K562 (cell line): ENCODE measurements around the gene UNC5C. TPM values are rescaled to one million over a fixed set of nuclear protein-coding genes. Genes with fewer than 3 reads are reported as not detected.

Source experiments
- ATAC-seq: fragments of 200-7000 bp; cut with Tn5 transposase; 3 replicates; pipeline ENCODE4 v1.9.1; 2020; ENCODE audit warnings: moderate library complexity
- BruUV-seq: library from RNA; stranded (reverse); fragments of 400-500 nt; replicated peaks from 2 replicates; lab custom pipeline; 2021; lab: Mats Ljungman, UMichigan
- CTCF ChIA-PET: fragments of 300-600 bp; formaldehyde crosslinking; extraction: SDS; loops from one replicate; lab custom pipeline; 2021; ENCODE audit warnings: low intra/inter-chr PET ratio; lab: Yijun Ruan, JAX
- POLR2A ChIA-PET: fragments of 300-600, 350-650 bp; sonication (Branson Sonifier 250); formaldehyde crosslinking; extraction: SDS; loops from one replicate; lab custom pipeline; 2021; ENCODE audit warnings: antibody characterized with exemption, inconsistent platforms; lab: Yijun Ruan, JAX
- DNase-seq, 4 experiments: peaks; one replicate each; pipeline versions ENCODE4 v3.0.0 to v3.0.0-alpha.2; 2011 to 2018; ENCODE audit warnings: low spot score in 3 of 4, mixed read lengths in 3 of 4; ENCODE audit errors: extremely low read depth in 1 of 4
- FAIRE-seq: peaks from 2 replicates; lab custom pipeline; 2011; peaks lifted over from hg19 to GRCh38; lab: Jason Lieb, UNC
- H2AFZ ChIP-seq: 2 replicates; pipeline ENCODE4 v1.6.0; 2011; ENCODE audit warnings: low read depth, low read length, control low read depth, inconsistent platforms
- H3K27ac ChIP-seq: fragments of 200-600 bp; 3 replicates; pipeline ENCODE4 v1.8.0; 2011; ENCODE audit warnings: low read depth, mild to moderate bottlenecking, control low read depth, inconsistent platforms, low read length, moderate library complexity, mixed read lengths; ENCODE audit errors: extremely low read depth
- H3K27me3 ChIP-seq, 2 experiments: fragments of 300-600 bp in 1 of 2; 2 replicates in 1 of 2; 3 replicates in 1 of 2; pipeline versions ENCODE4 v1.6.0 to v1.8.0; 2011; ENCODE audit warnings: inconsistent platforms in 2 of 2, low read length in 2 of 2, mild to moderate bottlenecking in 1 of 2, mixed read lengths in 1 of 2, moderate library complexity in 1 of 2; ENCODE audit not compliant: control insufficient read depth in 2 of 2, insufficient read depth in 2 of 2
- H3K36me3 ChIP-seq: fragments of 300-600 bp; 3 replicates; pipeline ENCODE4 v1.8.0; 2011; ENCODE audit warnings: mild to moderate bottlenecking, low read length, inconsistent platforms; ENCODE audit not compliant: control insufficient read depth, insufficient read depth
- H3K4me1 ChIP-seq, 2 experiments: fragments of 200-600 bp in 1 of 2; replicated peaks in 1 of 2; 2 replicates in 1 of 2; 3 replicates in 1 of 2; pipeline versions ENCODE4 v1.5.1 to v1.8.0; 2011; ENCODE audit warnings: inconsistent platforms in 2 of 2, low read length in 2 of 2, mild to moderate bottlenecking in 1 of 2, mixed read lengths in 1 of 2, moderate library complexity in 1 of 2; ENCODE audit not compliant: control insufficient read depth in 2 of 2, insufficient read depth in 2 of 2
- H3K4me2 ChIP-seq: 2 replicates; pipeline ENCODE4 v1.6.1; 2011; ENCODE audit warnings: low read length, control low read depth, inconsistent platforms, mixed read lengths; ENCODE audit not compliant: insufficient read depth
- H3K4me3 ChIP-seq: fragments of 200-600 bp; sonication (generic), shearing (Covaris generic); 2 replicates; pipeline ENCODE4 v1.5.1; 2016; ENCODE audit warnings: control low read depth, inconsistent platforms
- H3K79me2 ChIP-seq: fragments of 200-600 bp; 3 replicates; pipeline ENCODE4 v1.8.0; 2011; ENCODE audit warnings: low read length, inconsistent platforms; ENCODE audit not compliant: control insufficient read depth, insufficient read depth
- H3K9ac ChIP-seq, 2 experiments: 2 replicates each; pipeline versions ENCODE4 v1.6.0 to v1.6.1; 2011; ENCODE audit warnings: low read depth in 2 of 2, low read length in 2 of 2, control low read depth in 1 of 2, inconsistent platforms in 1 of 2, mild to moderate bottlenecking in 1 of 2, mixed read lengths in 1 of 2; ENCODE audit not compliant: insufficient read depth in 1 of 2
- H3K9me1 ChIP-seq: one replicate; pipeline ENCODE4 v1.6.0; 2011; ENCODE audit warnings: inconsistent platforms, mild to moderate bottlenecking, low read length, moderate library complexity; ENCODE audit not compliant: control insufficient read depth, insufficient read depth
- H3K9me3 ChIP-seq: replicated peaks from 2 replicates; pipeline ENCODE4 v1.5.1; 2011; ENCODE audit warnings: low read depth, low read length, inconsistent platforms; ENCODE audit not compliant: control insufficient read depth, insufficient read depth
- H4K20me1 ChIP-seq: replicated peaks from 2 replicates; pipeline ENCODE4 v1.6.1; 2011; ENCODE audit warnings: low read length, inconsistent platforms, mixed read lengths; ENCODE audit not compliant: control insufficient read depth, insufficient read depth
- CC2D1A ChIP-seq: fragments of 450-650 bp; IDR thresholded peaks from 2 replicates; pipeline ENCODE4 v1.6.1; 2017; ENCODE audit warnings: mild to moderate bottlenecking
- IFI16 ChIP-seq: fragments of 250-450 bp; sonication (Bioruptor Pico); IDR thresholded peaks from 2 replicates; pipeline ENCODE4 v2.1.2; 2022; ENCODE audit warnings: mild to moderate bottlenecking, inconsistent platforms
- MIER1 ChIP-seq: fragments of 450-650 bp; IDR thresholded peaks from 2 replicates; pipeline ENCODE4 v1.6.1; 2016; ENCODE audit warnings: antibody characterized with exemption, mild to moderate bottlenecking, low read depth
- NUFIP1 ChIP-seq: fragments of 450-650 bp; IDR thresholded peaks from 2 replicates; pipeline ENCODE4 v1.6.1; 2018; ENCODE audit not compliant: partially characterized antibody
- RBM22 ChIP-seq: fragments of 200-400 bp; formaldehyde crosslinking; IDR thresholded peaks from 2 replicates; pipeline ENCODE4 v1.6.1; 2018; ENCODE audit warnings: low read length, low read depth; ENCODE audit not compliant: poor library complexity, severe bottlenecking
- ZBED1 ChIP-seq: IDR thresholded peaks from 2 replicates; pipeline ENCODE4 v1.6.1; 2014
- ZNF217 ChIP-seq: sonication (generic); formaldehyde crosslinking; IDR thresholded peaks from 2 replicates; pipeline ENCODE4 v1.8.0; 2022; ENCODE audit warnings: mild to moderate bottlenecking, missing genetic modification reagents
- WGBS: fragments of 100-300 bp; shearing (Covaris generic); methylation state at CpG from one replicate; pipeline ENCODE4 v1.1.6; 2016; ENCODE audit warnings: low coverage, mixed read lengths; ENCODE audit not compliant: insufficient coverage; ENCODE audit errors: missing lambda C conversion rate; 5-methylcytosine and 5-hydroxymethylcytosine counted together
- in situ Hi-C: fragments of 300-500 bp; cut with MboI; formaldehyde crosslinking; loops from 4 replicates; pipeline ENCODE4 v1.15.0; 2018; ENCODE audit warnings: inconsistent platforms, mixed read lengths
- intact Hi-C: fragments of 100-400 bp; cut with micrococcal nuclease; formaldehyde crosslinking; loops from 2 replicates; pipeline ENCODE4 v1.14.2; 2022
- polyA plus RNA-seq, 8 experiments: library from polyadenylated mRNA; depleted of rRNA in 4 of 8; stranded (reverse) in 5 of 8; unstranded in 3 of 8; fragments of >200 nt; fragmentation: Nextera tagmentation in 2 of 8; fragmentation: Illumina TruSeq in 1 of 8; extraction: Ambion mirVana in 2 of 8; extraction: Trizol in 1 of 8; gene quantifications; 2 replicates each; pipeline versions ENCODE4 v1.2.1 to v1.2.3, GENCODE V29; 2011 to 2014; ENCODE audit warnings: inconsistent platforms in 1 of 8, missing spikeins in 1 of 8
- total RNA-seq, 7 experiments: library from RNA; depleted of rRNA in 6 of 7; stranded (reverse); fragments of >200 nt in 6 of 7; fragmentation: Illumina TruSeq in 2 of 7; extraction: Trizol in 2 of 7; gene quantifications; 2 replicates each; pipeline versions ENCODE4 v1.2.1 to v1.2.3, GENCODE V29; 2011 to 2021; ENCODE audit warnings: low replicate concordance in 1 of 7
- TF ChIP-seq, protein P1 (sequence below): fragments of 250-450 bp; sonication (Bioruptor Pico); IDR thresholded peaks from 2 replicates; pipeline ENCODE4 v1.5.1; 2021; ENCODE audit warnings: mild to moderate bottlenecking
- TF ChIP-seq, protein P2 (sequence below): fragments of 250-450 bp; sonication (Bioruptor Pico); IDR thresholded peaks from 2 replicates; pipeline ENCODE4 v1.4.0; 2020; ENCODE audit warnings: mild to moderate bottlenecking, moderate library complexity

Gene UNC5C
- total and polyA plus RNA-seq, 9 of the 15 experiments (the other 6 are each of a cell fraction or from before 2014, with no cell fraction given), result under 0.01 to 0.10 (median 0.03) TPM; not detected in 1

DNA sequence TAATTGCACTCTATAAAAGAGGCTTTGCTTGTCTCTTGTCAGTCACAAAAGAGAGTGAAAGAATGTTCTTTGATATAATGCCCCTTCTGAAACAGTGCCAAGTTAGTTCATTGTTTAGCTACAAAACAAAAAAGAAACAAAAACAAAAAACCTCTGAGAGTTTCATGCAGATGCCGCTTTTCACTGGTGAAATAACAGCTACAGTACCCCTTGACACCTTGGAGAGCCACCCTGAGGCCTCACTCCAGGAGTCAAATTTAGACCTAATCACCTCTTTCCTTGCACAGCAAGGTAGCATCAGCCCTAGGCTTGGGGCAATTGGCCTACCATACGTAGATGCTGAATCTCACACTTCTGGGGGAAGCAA lies 185.2 kb downstream of the UNC5C start:
- ChIA-PET CTCF (no interaction called here), POLR2A (no interaction called here)
- H2AFZ ChIP-seq, result peak overlapping the region; percentile 77
- H3K4me2 ChIP-seq, result no peak overlapping the region
- no peak for ATAC-seq
- no peaks in the 10 kb centered on the region for H3K9me1 ChIP-seq
- no peaks in the 10 kb centered on the region for H4K20me1 ChIP-seq
- DNase-seq, result no peak
- BruUV-seq, result no TSS peak
- H3K4me1 ChIP-seq, result no peaks in the 10 kb centered on the region; a peak in 1 of 5 replicates
- intact Hi-C loops (no loop called here), in situ Hi-C loops (no loop called here)
- FAIRE-seq, result no peak
- no peaks in the 10 kb centered on the region for H3K36me3 ChIP-seq
- no peaks in the 10 kb centered on the region for H3K27me3 ChIP-seq
- 23% methylated on average over 2 of the region's 2 CpGs for WGBS
- no peak overlapping the region for H3K4me3 ChIP-seq
- no peaks in the 10 kb centered on the region for H3K9me3 ChIP-seq
- TF ChIP-seq ZNF217 (no peak), NUFIP1 (no peak), RBM22 (no peak), IFI16 (CRISPR knock-in tag) (no peak), CC2D1A (no peak), ZBED1 (no peak), MIER1 (no peak)
- TF ChIP-seq, protein P1, sequence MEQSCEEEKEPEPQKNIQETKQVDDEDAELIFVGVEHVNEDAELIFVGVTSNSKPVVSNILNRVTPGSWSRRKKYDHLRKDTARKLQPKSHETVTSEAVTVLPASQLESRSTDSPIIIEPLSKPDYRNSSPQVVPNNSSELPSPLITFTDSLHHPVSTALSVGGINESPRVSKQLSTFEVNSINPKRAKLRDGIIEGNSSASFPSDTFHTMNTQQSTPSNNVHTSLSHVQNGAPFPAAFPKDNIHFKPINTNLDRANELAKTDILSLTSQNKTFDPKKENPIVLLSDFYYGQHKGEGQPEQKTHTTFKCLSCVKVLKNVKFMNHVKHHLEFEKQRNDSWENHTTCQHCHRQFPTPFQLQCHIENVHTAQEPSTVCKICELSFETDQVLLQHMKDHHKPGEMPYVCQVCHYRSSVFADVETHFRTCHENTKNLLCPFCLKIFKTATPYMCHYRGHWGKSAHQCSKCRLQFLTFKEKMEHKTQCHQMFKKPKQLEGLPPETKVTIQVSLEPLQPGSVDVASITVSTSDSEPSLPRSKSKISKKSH (CRISPR knock-in tag), result no peak
- TF ChIP-seq, protein P2, sequence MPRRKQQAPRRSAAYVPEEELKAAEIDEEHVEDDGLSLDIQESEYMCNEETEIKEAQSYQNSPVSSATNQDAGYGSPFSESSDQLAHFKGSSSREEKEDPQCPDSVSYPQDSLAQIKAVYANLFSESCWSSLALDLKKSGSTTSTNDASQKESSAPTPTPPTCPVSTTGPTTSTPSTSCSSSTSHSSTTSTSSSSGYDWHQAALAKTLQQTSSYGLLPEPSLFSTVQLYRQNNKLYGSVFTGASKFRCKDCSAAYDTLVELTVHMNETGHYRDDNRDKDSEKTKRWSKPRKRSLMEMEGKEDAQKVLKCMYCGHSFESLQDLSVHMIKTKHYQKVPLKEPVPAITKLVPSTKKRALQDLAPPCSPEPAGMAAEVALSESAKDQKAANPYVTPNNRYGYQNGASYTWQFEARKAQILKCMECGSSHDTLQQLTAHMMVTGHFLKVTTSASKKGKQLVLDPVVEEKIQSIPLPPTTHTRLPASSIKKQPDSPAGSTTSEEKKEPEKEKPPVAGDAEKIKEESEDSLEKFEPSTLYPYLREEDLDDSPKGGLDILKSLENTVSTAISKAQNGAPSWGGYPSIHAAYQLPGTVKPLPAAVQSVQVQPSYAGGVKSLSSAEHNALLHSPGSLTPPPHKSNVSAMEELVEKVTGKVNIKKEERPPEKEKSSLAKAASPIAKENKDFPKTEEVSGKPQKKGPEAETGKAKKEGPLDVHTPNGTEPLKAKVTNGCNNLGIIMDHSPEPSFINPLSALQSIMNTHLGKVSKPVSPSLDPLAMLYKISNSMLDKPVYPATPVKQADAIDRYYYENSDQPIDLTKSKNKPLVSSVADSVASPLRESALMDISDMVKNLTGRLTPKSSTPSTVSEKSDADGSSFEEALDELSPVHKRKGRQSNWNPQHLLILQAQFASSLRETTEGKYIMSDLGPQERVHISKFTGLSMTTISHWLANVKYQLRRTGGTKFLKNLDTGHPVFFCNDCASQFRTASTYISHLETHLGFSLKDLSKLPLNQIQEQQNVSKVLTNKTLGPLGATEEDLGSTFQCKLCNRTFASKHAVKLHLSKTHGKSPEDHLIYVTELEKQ (CRISPR knock-in tag), result no peak
- no peaks in the 10 kb centered on the region for H3K79me2 ChIP-seq
- no peak overlapping the region for H3K9ac ChIP-seq
- no peak overlapping the region for H3K27ac ChIP-seq
